Glomerular visceral epithelial cell (primary cell): ENCODE results near the gene NSG1.

Source experiments
- DNase-seq: peaks from one replicate; pipeline ENCODE4 v3.0.0-alpha.2; 2016; ENCODE audit errors: extremely low spot score

Gene NSG1

DNA sequence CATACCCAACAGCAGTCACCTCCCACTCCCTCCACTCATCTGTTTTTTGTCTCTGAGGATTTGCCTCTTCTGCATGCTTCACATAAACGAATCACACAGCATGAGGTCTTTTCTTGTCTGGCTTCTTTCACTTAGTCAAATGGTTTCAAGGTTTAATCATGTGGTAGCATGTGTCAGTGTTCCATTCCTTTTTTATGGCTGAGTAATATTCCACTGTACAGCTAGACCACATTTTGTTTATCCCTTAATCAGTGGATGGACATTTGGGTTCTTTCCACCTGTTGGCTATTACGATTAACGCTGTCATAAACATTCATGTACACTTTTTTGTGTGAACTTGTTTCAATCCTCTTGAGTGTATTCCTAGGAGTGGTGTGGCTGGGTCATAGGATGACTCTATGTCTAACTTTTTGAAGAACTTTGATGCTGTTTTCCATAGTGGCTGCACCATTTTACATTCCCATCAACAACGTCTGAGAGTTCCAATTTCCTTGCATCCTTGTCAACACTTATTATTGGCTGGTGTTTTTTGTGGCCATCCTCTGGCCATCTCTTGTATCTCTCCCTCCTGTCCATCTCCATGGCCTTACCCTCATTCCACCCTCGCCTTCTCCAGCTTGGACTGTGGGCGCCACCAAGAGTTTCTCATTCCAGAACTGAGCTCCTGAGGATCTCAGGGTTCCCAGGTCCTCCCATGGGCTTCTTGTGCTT, 12.4 kb upstream of the NSG1 start:
- no peak for DNase-seq

DNA sequence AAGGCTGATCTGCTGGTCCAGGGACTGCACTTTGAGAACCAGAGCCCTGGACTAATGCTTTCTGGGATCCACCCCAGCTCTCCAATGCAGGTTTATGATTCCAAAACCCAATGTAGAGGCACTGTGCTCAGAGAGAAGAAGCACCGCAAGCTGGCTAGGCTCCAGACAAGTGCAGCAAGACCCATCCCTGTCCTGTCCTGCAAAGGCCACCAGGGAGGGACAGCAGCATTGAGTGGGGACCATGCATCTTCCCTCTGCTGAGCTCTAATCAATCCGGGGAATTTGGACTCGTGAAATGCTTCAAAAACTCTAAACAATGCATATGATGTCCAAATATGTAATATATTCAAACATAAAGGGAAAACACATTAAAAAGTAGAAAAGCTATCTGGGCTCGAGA, 10.8 kb upstream of the NSG1 start:
- no peak for DNase-seq

DNA sequence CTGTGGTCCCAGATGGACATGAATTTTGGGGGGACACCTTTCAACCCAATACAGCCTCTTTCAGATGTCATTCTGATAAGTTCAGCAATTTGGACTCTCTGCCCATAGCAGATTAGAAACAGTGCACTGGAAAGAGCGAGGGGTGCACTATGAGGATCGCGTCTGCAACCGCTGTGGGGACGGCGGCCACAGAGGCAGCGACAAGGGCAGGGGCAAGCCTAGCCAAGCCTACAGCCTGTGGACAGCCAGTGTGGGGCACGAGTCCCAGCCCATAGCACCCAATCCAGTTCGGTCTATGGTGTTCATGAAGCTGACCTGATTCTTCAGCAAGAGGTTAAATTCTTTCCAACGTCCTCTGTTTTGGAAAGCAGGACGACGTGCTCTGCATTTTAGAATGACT, 9.7 kb upstream of the NSG1 start:
- no peak for DNase-seq

DNA sequence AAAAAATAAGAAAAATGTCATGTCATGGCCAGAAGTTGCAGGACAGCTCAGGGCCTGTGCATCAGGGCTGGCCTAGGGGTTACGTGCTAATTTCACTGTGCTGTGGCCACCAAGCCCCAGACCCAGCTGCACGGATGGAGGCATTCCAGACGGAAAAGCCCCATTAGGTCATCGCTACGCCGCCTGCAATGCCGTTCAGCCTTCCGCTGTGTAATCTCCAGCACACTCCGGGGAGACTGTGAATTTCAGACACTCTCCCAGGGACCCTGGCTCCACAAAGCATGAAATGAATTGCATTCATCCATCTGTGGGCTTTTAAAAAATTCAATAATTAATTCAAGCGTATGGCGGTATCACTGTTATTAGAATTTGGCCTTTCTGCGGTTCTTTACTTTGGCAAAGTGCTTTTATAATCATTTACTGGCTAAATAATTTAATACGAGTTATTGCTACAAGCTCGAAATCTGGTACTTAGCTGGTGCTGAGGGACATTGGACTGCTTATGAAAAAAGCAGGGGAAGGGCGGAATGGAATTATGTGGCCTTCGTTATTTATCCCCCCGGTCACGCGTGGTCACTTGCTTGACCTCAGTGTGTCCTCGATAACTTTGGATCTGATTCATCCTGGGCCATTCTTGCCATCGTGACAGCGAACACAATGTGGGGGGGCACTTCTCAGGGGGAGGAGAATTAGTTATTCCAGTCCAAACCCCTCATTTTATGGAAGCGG, 9.0 kb upstream of the NSG1 start:
- no peak for DNase-seq

DNA sequence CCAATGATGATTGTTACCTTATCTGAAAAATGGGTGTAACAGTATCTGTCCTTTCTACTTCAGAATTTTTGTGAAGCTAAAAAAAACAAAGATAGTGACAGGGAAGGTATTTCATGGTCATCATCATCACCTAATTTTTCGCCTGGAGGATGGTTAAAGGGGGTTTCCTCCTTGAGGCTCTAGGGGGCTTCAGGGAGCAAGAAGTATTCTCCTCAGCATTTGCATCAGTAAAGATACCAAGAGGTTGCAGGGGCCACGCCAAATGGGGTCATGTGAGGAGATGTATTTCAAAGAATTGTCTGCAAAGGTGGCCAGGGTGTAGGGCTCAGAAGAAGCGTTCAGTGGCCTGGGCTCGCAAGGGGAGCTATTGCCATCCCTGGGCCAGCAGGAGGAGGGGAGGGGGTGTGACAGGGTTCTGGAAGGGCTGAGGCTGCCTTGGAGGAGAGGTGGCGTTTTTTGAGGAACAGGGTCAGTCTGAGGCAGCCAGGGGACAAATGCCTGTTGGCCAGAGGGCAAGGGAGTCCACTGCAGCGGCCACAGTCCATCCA, 7.3 kb upstream of the NSG1 start:
- DNase-seq = no peak

DNA sequence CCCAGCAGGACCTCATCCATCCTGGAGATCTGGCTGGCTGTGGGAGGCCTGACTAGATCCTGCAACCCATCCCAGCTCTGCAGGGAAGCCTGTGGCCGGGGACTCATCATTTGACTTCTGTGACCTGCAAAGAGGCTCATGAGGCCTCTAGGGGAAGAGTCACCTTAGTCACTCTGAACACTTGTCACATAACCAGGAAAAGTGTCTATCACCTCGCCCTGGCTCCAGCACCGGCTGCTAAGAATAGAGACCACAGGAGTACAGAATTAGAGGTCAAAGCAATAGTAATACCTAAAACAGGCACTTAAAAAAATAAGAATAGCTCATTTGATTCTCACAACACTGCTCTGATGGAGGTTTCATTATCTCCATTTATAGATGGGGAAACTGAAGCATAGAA, 3.8 kb upstream of the NSG1 start:
- no peak for DNase-seq

DNA sequence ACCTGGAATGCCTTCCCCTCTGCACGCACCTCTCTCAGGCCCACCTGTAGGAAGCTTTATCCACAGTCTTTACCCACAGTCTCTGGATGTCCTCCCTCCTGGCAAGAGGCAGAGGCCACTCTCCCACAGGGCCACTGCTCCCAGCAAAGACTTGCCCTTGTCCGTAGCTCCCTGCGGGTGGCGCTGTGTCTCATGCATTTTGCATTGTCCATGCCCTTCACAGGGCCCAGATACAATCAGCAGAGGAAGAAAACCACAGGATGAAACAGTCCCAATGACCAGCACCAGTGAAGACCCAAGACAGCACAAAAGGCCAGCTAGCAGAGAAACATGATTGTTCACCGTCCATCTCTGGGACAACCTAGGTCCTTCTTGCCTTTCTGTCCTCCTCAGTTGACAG, 2.1 kb upstream of the NSG1 start:
- DNase-seq = peak; percentile 16

DNA sequence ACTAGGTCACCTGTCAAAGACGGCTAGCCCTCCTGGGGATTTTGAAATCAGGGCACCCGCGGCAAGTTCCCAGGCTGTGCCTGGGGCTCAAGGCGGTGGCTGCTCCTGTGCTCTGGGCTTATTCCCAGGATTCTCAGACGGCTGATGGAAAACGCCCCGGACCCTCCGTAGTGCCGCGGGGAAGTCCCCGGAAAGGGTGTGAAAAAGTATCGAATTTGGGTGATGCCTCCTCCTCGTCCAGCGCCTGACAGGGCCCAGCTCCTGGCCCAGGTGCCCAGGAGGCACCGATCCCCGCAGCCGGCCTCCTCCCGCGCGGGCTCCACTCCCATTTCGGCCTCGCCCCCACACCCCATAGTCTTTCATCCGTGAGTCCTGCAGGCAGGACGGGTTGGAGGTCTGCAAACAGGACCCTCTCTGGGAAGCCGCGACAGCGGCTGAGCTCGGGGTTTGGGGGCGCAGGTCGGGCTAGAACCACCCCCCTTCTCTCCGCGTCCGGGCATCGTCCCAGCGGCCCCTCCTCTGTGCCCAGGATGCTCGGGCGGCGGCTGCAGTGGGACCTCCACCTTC, 1.1 kb upstream of the NSG1 start:
- DNase-seq = no peak

DNA sequence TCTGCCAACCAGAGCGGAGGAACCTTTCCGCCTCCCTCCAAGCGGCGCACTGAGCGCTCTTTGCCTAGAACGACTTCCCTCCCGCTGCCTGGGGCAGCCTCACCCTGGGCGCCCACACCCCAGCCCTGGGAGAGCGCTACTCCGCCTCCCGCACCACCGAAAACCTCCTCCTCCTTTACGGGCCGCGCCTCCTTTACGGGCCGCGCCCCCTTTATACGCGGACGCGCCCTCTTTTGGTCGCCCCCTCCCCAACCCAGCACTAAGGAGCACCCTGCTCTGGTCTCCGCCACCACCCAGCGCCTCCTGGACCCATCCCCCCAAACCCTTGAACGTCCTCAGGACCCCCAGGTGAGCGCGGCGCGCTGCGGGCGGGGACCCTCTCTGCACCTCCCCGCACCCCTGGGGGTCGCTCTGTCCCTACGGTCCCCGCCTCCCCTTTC, 586 bp upstream of the NSG1 start:
- DNase-seq = no peak

DNA sequence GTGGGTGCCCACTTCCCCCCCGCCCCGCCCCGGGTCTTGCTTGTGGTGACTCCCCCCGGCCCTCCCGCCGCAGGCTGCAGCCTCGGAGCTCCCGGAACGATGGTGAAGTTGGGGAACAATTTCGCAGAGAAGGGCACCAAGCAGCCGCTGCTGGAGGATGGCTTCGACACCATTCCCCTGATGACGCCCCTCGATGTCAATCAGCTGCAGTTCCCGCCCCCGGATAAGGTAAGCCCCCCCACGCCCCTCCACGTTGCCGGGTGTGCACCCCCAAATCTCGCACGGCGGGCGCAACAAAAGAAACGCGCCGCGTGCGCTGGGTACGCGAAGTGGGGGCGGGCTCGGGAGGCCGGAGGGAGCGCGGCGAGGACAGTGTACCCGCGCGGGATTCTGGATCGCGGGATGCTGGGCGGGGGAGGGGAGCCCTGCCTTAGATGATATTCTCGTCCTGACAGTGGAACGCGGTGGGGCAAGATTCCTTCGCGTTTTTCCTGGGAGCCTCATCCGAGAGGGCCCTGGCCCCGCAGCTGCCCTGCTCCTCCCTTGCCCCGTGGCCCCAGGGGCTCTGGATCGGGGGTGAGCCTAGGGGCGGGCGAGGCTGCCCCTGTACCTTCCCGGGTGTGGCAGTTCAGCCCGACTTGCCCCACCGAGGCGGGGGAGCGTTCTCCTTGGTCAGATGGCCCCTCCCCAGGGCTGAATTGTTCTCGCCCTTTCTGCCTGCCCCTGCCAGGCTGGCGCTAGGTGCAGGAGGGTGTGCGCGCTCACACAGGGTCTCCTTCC, 819 bp downstream of the NSG1 start:
- no peak for DNase-seq

DNA sequence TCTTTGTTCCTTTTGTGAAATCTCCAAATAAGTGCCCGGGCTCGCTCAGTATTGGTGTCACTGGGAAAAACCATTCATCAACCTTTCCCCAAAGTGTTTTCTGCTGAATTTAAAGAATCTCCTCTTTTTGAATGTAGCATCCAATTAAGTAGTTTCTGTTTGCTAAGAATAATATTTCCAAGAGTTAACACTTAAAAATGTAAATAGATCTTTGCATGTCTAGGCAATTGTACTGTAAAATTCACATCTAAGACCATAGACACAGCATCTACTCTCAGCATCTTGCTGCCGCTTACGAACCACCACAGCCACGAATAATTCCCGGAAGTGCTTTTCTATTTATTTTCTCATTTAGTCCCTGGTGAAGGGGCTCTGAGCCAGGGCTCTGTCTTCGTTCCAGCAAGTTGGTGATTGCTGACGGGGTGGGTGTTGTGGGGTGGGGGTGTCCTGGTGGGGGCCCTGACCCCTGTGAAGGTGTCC, 1.4 kb downstream of the NSG1 start:
- DNase-seq = no peak

DNA sequence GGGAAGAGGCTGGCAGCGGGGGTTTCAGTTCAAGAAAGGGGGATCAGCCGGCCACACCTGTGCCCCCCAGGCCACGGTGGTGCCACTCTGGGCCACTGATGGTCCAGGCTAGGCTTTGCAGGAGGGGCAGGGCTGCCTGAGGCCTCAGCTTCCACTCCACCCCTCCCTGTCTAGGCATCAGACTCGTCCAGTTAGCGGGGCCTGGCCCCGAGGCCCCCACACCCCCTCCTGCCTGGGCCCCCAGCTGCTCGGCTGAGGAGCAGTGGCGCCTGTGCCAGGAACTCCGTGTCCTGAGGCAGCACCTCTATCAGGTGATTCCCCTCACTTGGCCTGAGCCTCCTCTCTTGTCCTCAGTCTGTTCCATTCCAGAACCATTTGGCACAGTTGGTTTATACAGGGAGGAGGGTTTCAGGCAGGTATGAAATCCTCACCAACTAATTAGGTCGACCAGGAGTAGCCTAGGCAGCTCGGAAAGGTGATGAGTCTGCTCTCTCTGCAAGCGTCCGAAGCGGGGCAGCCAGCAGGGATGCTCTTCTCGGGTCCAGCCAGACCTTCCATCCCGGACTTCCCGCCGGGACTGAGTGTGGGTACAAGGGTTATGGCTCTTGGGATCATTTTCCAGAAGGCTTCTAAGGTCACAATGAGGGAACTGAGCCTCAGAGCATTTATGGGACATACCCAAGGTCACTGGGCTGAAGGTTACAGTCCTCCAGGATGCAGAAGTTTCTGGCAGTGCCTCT, 2.1 kb downstream of the NSG1 start:
- DNase-seq = no peak

DNA sequence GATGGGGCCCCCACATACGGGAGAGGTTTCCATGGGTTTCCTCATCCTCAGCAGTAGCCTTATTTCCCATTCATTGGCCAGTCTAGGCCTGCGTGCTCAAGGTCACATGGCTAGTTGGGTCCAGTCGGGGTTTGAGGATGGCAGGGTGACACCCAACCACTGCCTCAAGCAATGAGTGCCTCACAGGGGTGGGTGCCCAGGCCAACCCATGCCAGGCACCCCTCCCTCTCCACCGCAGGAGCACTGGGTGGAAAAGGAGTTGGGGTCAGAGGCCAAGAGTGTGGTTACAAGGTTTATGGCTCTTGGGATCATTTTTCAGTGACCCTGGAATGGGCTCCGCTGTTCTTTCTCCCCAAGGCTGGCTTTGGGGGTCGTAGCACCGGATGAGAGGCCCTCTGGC, 3.1 kb downstream of the NSG1 start:
- DNase-seq = no peak

DNA sequence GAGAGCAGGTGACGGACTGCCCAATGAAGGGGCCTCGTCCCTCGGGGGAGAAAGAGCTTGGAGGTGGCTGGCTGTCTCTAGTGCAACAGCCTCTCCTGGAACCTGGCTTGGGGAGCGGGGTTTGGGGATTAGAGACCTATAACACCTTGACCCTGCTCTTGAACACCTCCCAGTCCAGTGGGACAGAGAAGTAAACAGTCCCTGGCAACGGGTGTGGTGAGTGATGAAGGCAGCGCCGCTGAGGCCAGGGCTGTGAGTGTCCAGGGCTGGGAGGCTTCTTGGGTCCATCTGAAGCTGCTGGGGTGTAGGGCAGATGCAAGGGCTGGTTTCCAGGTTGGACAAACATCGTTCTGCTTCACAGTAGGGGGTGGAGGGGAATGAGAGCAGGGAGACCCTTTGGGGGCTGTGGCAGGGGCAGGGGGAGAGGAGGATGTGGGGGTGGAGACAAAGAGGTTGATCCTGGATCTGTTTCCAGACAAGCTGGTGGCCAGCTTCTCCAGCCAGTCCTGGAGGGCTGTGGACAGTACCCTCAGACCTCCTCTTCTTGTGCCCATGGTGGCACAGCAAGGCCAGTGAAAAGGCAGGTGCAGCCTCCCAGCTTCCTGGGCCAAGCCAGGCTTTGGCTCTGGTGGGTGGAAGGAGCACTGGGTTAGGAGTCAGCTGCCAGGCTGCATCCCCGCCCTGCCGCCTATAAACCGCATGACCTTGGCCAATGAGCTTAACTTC, 3.8 kb downstream of the NSG1 start:
- no peak for DNase-seq

DNA sequence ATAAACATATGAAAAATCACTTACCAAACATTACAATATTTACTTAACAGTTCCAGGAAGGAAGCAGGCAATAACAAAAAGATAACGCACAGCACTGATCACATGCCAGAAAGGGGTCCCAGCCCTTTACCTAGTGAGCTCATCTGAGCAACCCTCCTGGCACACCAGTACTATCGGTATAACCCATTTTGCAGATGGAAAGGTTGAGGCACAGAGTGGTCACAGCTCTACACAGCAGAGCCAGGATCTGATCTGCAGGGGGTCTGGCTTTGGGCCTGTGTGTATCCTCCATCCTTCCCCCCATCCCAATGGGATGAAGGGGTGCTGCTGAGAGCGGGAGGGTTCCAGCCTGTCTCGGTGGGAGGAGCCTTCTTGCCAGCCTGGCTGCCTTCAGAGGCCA, 5.0 kb downstream of the NSG1 start:
- no peak for DNase-seq

DNA sequence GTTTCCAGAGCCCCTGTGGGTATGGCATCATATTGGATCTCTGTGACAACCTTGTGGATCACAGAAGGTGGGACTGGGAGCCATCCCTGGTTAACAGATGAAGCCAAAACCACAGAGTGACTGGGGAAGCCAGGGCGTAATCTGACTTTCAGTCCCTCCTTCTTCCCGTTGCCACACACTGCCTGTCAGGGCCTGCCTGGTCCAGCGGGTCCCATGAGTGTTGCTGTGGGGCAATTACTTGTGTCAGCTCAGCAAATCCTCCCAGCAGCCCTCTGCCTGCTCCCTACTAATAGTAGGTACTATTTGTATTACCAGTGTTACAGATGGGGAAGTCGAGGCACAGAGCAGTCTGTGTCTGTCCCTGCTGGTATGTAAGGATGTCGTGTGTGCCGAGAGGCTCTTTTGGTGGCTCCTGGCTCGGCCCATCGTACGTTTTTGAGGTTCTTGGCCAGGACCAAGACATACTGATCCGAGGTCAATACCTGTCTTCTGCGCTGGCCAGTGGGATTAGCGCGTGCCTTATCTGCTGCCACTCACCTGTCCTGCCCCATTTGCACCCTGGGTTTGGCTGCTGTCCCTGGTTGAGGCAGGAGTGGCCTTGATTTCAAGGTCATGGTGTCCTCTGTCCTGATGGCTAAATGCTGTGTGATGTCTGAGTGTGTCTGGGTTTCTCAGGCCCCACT, 5.7 kb downstream of the NSG1 start:
- DNase-seq = no peak

DNA sequence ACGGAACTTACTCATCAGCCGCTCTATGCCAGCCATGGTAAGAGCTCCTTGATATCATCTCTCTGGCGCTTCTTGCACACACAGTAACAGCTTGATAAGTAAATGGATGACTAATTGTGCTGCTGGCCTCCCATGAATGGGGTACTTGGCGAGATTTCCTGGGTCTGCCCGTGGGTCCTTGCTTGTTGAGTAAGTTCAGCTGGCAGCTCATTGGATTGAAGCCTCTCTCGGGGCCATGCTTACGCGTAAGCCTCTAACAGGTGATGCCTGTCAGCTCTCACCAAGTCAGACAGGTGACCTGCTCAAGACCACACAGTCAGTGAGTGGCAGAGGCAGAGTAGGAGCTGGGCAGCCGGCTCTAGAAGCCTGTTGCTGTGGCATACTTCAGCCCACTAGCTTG, 7.7 kb downstream of the NSG1 start:
- DNase-seq = no peak

DNA sequence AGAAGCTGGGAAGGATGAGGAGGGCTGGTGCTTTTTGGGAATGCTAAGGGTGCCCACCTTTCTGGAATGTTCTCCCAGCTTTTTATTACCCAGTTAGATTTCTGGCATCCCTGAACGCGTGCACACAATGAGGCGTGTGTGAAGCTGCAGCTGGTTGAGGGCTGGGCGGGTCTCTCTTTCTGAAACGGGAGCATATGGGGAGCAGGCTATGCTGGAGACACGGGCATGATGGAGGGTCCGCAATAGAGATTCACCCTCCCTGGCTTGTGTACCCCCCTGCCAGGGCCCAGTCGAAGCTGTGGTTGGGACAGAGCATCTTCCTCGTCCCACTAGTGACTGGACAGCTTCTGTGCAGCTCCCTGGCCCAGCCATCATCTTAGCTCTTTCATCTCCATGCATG, 8.5 kb downstream of the NSG1 start:
- DNase-seq = no peak

DNA sequence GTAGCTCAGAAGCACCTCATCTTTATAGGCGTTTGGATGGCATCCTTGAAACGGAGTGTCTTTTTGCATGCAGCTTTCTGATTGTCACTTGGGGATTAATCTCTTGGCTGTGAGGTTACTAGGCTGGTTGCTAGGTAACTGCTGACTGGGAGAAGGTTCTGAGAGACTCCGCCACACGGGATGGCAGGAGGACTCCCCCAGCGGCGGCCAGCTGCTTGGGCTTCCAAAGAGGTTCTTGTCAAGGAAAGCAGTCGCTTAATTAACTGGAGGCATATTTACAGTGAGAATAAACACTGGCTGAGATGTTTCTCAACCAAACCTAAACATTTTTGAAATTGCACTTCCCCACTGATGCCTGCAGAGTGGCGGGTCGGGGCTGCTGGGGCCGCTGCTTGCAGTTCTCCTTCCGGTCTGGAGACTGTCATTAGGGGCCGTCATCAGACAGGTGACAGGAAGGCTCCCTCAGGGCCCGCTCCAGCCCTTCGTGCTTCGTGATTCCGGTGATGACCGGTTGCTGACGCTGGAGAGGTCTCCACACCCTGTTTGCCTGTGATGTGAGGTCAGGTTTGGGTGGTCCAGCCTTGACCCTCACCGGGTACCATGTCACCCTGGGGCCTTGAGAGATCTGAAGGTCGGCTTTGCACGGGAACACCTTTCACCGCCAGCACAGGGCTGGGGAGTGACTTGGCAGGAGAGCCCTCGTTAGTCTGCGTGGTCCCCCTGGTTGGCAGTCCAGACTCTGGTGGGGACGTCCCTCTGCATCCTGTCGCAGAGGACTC, 9.1 kb downstream of the NSG1 start:
- DNase-seq = no peak
